Prostate gland (tissue), 2 donors: ENCODE measurements around the gene NDN. TPM values are rescaled to one million over a fixed set of nuclear protein-coding genes. Genes with fewer than 3 reads are reported as not detected.
"Not testable (repeated sequence)": the region's sequence is repeated elsewhere in the genome, so short reads cannot be mapped to it uniquely, and the experiment has no call there.

Experiments
- DNase-seq: peaks from one replicate; pipeline ENCODE4 v3.0.0-alpha.2; 2019; ENCODE audit warnings: low spot score
- H3K27ac ChIP-seq, 2 donors: fragments of 200-600 bp; sonication (generic); 2 replicates each; pipeline ENCODE4 v1.5.1; 2017 to 2019
- H3K27me3 ChIP-seq: fragments of 200-600 bp; sonication (generic); replicated peaks from 2 replicates; pipeline ENCODE4 v1.5.1; 2019; ENCODE audit not compliant: insufficient read depth
- H3K36me3 ChIP-seq, 2 donors: fragments of 200-600 bp; sonication (generic); 1 replicate in 1 of 2; 2 replicates in 1 of 2; pipeline versions ENCODE4 v1.5.1 to v1.8.1; 2017 to 2019
- H3K4me1 ChIP-seq: fragments of 200-600 bp; sonication (generic); replicated peaks from 2 replicates; pipeline ENCODE4 v1.5.1; 2019
- H3K4me3 ChIP-seq, 2 donors: fragments of 200-600 bp; sonication (generic); 2 replicates each; pipeline ENCODE4 v1.5.1; 2017 to 2019
- H3K9me3 ChIP-seq: fragments of 200-600 bp; sonication (generic); 2 replicates; pipeline ENCODE4 v1.5.1; 2017
- POLR2A ChIP-seq: fragments of 450-650 bp; IDR thresholded peaks from one replicate; pipeline ENCODE4 v1.6.1; 2016; ENCODE audit warnings: antibody characterized with exemption, mild to moderate bottlenecking
- POLR2AphosphoS5 ChIP-seq: sonication (generic); formaldehyde crosslinking; IDR thresholded peaks from one replicate; pipeline ENCODE4 v1.6.1; 2017; ENCODE audit warnings: antibody characterized with exemption
- WGBS: methylation state at CpG from one replicate; pipeline ENCODE4 v1.1.5; 2018; 5-methylcytosine and 5-hydroxymethylcytosine counted together
- intact Hi-C: fragments of 100-400 bp; cut with DNase I; formaldehyde crosslinking; loops from one replicate; pipeline ENCODE4 v1.14.2; 2022
- total RNA-seq, 2 donors: library from RNA; depleted of rRNA; stranded (reverse); fragments of >200 nt; gene quantifications; one replicate each; pipeline ENCODE4 v1.1.0, GENCODE V29; 2016
- TF ChIP-seq, protein P1 (sequence below), 4 experiments: fragments of 200-600 bp in 2 of 4; fragments of 450-650 bp in 2 of 4; sonication (generic) in 2 of 4; IDR thresholded peaks; 1 replicate in 3 of 4; 2 replicates in 1 of 4; pipeline ENCODE4 v1.5.1; 2016 to 2019; ENCODE audit warnings: antibody characterized with exemption in 4 of 4, mild to moderate bottlenecking in 2 of 4, moderate library complexity in 2 of 4

The NDN gene, protein sequence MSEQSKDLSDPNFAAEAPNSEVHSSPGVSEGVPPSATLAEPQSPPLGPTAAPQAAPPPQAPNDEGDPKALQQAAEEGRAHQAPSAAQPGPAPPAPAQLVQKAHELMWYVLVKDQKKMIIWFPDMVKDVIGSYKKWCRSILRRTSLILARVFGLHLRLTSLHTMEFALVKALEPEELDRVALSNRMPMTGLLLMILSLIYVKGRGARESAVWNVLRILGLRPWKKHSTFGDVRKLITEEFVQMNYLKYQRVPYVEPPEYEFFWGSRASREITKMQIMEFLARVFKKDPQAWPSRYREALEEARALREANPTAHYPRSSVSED
- 100 to 1,000 TPM in 1 of 2 donors, 10 to 100 TPM in 1; 46.9 to 121 TPM for total RNA-seq

DNA sequence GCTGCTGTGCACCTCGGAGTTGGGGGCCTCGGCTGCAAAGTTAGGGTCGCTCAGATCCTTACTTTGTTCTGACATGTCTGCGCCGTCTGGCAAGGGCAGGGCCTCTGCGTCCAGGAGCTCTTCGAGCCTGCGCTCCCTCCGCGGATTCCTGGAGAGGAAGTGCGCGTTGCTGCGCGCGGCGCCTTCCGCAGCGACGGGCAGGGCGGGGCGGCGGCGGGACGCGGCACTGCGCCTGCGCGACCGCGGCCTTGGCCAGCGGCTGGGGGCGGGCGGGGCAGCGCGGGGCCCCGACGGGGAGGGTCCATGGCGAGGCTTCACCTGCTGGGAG is at the start of gene NDN:
Gene NDN (minus strand): TSS at position 163 of the 328 bp plus-strand sequence. CDS start 88 bp downstream, at position 75.
- WGBS = 29% methylated on average over 38 of the region's 38 CpGs
- Histone ChIP-seq H3K27me3 (no peaks in the 10 kb centered on the region), H3K4me1 (no peaks in the 10 kb centered on the region), H3K27ac (peak within 1 kb of the TSS in 1 of 2 donors; percentile 26), H3K36me3 (no peaks in the 10 kb centered on the region), H3K9me3 (no peaks in the 10 kb centered on the region), H3K4me3 (peak within 1 kb of the TSS; percentile 45 to 51)
- peak; percentile 32 for DNase-seq
- TF ChIP-seq POLR2A (no peak), POLR2AphosphoS5 (no peak)
- TF ChIP-seq, protein P1, sequence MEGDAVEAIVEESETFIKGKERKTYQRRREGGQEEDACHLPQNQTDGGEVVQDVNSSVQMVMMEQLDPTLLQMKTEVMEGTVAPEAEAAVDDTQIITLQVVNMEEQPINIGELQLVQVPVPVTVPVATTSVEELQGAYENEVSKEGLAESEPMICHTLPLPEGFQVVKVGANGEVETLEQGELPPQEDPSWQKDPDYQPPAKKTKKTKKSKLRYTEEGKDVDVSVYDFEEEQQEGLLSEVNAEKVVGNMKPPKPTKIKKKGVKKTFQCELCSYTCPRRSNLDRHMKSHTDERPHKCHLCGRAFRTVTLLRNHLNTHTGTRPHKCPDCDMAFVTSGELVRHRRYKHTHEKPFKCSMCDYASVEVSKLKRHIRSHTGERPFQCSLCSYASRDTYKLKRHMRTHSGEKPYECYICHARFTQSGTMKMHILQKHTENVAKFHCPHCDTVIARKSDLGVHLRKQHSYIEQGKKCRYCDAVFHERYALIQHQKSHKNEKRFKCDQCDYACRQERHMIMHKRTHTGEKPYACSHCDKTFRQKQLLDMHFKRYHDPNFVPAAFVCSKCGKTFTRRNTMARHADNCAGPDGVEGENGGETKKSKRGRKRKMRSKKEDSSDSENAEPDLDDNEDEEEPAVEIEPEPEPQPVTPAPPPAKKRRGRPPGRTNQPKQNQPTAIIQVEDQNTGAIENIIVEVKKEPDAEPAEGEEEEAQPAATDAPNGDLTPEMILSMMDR (IDR thresholded peaks at IDR 0.05) = no peak
- intact Hi-C loops = no loop called here

GRCh38 chr15:23736033-23736673 is 49.0 kb upstream of the NDN start:
- Histone ChIP-seq H3K4me3 (no peak overlapping the region), H3K27ac (no peak overlapping the region), H3K36me3 (no peaks in the 10 kb centered on the region), H3K27me3 (no peaks in the 10 kb centered on the region), H3K9me3 (no peaks in the 10 kb centered on the region), H3K4me1 (no peaks in the 10 kb centered on the region)
- TF ChIP-seq POLR2A = no peak
- TF ChIP-seq, protein P1 (IDR thresholded peaks at IDR 0.05) = no peak
- TF ChIP-seq POLR2AphosphoS5 = no peak
- intact Hi-C loops = no loop called here
- WGBS = 37% methylated on average over 5 of the region's 5 CpGs
- DNase-seq = no peak

- no peaks in the 10 kb centered on the region for H3K9me3 ChIP-seq
- intact Hi-C loops = no loop called here
- H3K27ac ChIP-seq = no peak overlapping the region
- TF ChIP-seq, protein P1 (IDR thresholded peaks at IDR 0.05) = no peak
- TF ChIP-seq POLR2AphosphoS5 (no peak), POLR2A (no peak)
- H3K36me3 ChIP-seq = no peaks in the 10 kb centered on the region
- no peak for DNase-seq
- H3K4me1 ChIP-seq = no peaks in the 10 kb centered on the region
- no peak overlapping the region for H3K4me3 ChIP-seq
- H3K27me3 ChIP-seq = no peaks in the 10 kb centered on the region
- 57% methylated on average over 4 of the region's 4 CpGs for WGBS
Observed at GRCh38 chr15:23734862-23735261, 47.8 kb upstream of the NDN start.

- WGBS = 78% methylated on average over 28 of the region's 28 CpGs
- H3K9me3 ChIP-seq, H3K27ac ChIP-seq, H3K27me3 ChIP-seq, intact Hi-C loops, DNase-seq, H3K4me3 ChIP-seq, H3K4me1 ChIP-seq, H3K36me3 ChIP-seq: not testable (repeated sequence)
Observed at GRCh38 chr15:23713874-23714656, 27.0 kb upstream of the NDN start.

DNA sequence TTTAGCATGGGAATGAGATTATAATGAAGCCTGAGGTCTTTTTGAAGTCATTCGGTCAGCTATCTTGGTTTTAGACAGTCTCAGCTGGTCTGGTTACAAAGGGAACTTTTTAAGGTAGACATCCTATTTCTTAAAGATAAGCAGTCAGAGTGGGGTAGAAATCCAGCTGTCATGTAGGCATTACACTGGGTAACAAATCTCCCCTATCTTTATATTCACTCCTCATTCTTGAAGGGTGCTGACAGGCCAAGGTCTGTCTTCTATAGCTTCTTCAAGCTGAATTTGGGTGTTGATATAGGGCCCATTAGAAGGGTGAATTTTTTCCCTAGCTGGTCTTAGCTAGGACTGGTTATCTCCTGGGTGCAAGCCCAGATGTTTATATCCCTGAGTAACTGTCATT is 21.2 kb upstream of the NDN start:
- no peak for DNase-seq
- Histone ChIP-seq H3K36me3 (no peaks in the 10 kb centered on the region), H3K4me3 (no peak overlapping the region), H3K27ac (no peak overlapping the region), H3K27me3 (no peaks in the 10 kb centered on the region), H3K9me3 (no peaks in the 10 kb centered on the region), H3K4me1 (no peaks in the 10 kb centered on the region)
- intact Hi-C loops = no loop called here
- 73% methylated on average over 1 of the region's 1 CpG for whole genome bisulfite sequencing
- no peak for TF ChIP-seq POLR2A
- TF ChIP-seq, protein P1 (IDR thresholded peaks at IDR 0.05) = no peak
